Suppressor macrophage treated with lipopolysaccharide for 4 hours (primary cell): ENCODE data around the gene CALML3.

ENCODE experiments used
- DNase-seq: peaks from one replicate; pipeline ENCODE4 v3.0.0-alpha.2; 2020

Gene CALML3

DNA sequence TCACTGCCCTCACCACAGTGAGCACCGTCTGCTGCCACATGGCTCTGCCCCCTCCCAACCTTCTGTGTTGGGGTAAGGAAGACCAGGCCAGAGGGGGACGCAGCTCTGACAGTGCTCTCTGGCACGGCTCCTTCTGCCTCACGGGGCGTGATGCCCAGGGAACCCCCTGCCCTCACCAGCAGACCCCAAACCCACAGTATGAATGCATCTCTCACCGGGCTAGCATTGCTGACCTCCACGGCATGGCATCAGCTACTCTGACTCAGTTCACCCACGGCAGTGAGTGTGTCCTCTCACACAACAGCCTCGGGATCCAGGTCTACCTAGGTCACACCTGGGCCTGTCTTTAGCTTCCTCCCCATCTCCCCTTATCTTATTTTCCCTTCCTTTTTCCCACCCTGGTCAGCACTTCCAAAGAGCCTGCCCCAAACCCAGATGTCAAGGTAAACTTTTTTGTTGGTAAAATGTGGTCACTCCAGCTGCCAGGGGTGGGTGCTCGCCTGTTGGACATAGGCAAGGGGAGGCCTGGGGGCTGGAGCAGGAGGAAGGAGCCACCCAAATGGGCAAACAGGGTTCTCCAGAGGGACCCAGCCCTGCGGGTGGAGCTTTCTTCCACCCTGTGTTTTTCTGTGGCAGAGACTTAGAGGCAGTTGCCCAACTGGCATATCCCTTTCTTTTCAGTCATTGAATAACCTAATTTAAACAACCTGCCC, 4.4 kb downstream of the CALML3 start:
- DNase-seq = no peak

DNA sequence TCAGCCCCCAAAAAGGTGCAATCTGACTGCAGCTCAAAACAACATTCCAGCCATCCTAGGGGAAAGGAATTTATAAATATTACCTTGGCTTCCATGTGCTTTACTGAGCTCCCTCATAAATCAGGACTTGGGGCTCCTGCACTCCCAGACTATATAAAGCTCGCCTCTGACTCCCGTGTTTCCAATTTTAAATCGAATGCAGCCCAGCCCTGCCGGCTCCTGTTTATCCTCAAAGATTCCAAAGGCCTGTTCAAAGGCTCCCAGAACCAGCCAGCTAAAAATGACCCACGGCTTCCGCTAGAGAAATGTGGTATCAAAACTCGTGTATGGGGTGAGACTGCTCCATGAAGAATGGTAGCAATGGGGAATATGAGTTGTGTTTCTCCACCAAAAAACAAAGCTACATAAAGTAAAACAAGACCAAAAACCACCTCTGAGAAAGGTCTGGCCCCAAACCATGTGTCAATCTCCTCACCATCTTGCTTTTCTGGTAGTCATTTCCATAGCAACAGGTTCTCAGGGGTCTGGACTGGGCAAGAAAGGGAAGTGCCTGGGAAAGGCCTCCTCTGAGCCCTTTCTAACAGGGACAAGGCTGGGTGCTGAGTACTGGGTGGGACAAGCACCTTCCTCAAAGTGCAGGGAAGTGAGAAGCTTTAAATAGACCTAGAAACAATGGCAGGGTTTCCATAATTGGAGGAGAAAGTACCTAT, 5.1 kb downstream of the CALML3 start:
- DNase-seq = no peak

GRCh38 chr10:5530412-5530806, 5.6 kb downstream of the CALML3 start:
- DNase-seq = no peak

GRCh38 chr10:5530846-5531557, 6.2 kb downstream of the CALML3 start:
- no peak for DNase-seq

GRCh38 chr10:5531558-5532306, 7.0 kb downstream of the CALML3 start:
- no peak for DNase-seq

GRCh38 chr10:5532307-5532605, 7.5 kb downstream of the CALML3 start:
- DNase-seq = no peak

DNA sequence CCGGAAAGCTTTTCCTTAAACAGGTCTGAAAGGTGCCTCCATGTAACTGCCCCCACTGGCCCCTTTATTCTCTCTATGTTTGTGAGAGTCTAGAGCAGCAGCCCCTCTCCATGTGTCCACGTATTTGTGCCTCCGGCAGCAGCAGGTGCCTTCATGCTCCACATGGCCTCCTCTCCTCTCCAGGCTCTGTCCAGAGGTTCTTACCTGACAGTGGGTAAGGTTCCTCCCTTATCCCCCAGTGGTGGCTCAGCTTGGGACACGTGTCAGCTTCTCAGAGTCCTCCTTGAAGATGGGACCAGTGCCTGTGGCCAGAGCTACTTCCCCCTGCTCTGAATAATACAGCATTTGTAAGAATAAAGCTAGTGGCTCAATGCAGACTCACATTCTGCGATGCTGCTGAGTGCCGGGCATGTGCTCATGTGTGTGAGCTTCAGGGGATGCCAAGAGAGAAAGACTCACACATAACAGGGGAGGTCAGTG, 7.9 kb downstream of the CALML3 start:
- DNase-seq = no peak

DNA sequence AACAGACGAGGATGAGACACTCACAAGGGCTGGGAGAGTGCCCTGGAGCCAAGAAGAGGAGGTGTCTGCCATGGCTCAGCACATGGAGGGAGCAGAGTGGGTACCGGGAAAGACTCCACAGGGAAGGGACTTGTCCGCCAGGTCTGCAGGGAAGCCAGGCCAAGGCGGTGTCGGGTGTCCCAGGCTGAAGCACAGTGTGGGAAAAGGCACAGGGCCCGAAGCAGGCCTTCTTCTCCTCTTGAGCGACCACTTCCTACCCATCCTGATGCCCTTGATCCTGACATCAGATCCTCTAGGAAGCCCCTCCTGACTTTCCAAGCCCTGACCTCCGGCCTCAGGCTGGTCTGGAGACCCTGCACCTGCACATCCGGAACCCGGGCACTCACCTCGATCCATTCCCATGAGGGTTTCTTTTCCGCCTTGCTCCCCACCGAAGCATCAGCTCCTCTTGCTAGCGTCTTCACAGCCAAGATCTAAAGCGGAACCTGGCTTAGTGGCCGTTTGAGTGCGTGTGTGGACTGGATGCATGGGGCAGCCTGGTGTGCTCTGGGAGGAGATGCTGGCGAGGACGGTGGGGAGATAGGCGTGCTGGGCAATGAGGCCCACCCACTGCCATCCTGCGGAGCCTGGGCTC, 8.5 kb downstream of the CALML3 start:
- DNase-seq = no peak

GRCh38 chr10:5534051-5534821, 9.5 kb downstream of the CALML3 start:
- DNase-seq = no peak

- DNase-seq = peak; percentile 23
These were observed 10.4 kb downstream of the CALML3 start for GRCh38 chr10:5534880-5535856.

- no peak for DNase-seq
These were observed 11.8 kb downstream of the CALML3 start for GRCh38 chr10:5536486-5537081.

GRCh38 chr10:5537684-5538083, 12.9 kb downstream of the CALML3 start:
- DNase-seq = no peak

DNA sequence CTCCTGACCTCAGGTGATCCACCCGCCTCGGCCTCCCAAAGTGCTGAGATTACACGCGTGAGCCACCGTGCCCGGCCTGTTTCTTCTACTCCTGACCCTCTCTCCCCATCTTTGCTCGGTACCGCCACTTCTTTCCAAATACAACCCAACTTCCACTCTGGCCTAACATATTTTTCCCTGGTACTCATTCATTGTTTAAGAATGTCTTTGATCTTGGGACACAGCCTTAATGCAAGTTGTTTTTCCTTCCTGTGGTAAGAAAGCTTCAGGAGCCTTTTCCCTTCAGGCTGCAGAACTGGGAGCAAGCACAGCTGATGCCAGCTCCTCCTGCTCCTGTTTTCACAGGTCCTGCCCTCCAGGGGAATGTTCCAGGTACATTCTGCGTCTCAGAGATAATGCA, 13.7 kb downstream of the CALML3 start:
- DNase-seq = no peak

GRCh38 chr10:5538892-5539651, 14.3 kb downstream of the CALML3 start:
- no peak for DNase-seq

DNA sequence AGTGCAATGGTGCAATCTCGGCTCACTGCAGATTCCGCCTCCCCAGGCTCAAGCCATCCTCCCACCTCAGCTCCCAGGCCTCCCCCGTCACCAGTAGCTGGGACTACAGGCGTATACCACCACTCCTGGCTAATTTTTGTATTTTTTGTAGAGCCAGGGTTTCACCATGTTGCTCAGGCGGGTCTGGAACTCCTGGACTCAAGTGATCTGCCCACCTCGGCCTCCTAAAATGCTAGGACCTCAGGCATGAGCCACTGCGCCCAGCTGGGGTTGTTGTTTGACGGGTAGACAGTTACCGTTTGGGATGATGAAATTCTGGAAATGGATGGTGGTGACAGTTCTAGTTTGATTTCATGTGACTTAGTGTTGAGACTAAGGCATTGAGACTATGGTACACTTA, 15.3 kb downstream of the CALML3 start:
- DNase-seq = no peak

GRCh38 chr10:5540891-5541290, 16.1 kb downstream of the CALML3 start:
- DNase-seq = no peak

- DNase-seq = no peak
These were observed 17.3 kb downstream of the CALML3 start for GRCh38 chr10:5542100-5542499.

- no peak for DNase-seq
These were observed 18.9 kb downstream of the CALML3 start for GRCh38 chr10:5543623-5544022.

DNA sequence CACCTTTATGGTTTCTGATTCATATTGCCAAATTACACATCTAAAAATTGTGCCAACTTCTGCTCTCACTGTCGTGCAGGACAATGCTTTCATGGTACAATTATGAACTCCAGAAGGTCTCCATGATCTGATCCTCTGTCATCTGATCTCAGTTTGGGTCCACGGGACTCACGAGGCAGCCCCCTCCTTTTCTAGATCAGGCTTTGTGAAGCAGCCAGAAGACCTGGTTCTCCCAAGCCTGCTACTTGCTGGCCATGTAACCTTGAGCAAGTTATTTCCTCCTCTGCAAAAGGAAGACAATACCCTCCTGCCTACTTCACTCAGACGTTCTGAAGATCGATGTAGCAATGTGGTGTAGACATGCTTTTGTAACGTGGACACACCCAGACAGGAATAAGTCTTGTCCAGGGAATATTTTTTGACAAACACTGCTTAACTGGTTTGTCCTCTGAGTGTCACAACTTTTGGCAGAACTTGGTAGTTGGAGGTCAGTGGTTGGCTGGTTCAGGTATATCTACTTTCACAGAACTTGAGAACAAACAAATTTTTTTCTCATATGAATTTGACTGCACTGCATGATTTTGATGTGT, 19.6 kb downstream of the CALML3 start:
- DNase-seq = no peak
